ENCODE results near the gene UBE2E2.

- TF ChIP-seq, protein P1, sequence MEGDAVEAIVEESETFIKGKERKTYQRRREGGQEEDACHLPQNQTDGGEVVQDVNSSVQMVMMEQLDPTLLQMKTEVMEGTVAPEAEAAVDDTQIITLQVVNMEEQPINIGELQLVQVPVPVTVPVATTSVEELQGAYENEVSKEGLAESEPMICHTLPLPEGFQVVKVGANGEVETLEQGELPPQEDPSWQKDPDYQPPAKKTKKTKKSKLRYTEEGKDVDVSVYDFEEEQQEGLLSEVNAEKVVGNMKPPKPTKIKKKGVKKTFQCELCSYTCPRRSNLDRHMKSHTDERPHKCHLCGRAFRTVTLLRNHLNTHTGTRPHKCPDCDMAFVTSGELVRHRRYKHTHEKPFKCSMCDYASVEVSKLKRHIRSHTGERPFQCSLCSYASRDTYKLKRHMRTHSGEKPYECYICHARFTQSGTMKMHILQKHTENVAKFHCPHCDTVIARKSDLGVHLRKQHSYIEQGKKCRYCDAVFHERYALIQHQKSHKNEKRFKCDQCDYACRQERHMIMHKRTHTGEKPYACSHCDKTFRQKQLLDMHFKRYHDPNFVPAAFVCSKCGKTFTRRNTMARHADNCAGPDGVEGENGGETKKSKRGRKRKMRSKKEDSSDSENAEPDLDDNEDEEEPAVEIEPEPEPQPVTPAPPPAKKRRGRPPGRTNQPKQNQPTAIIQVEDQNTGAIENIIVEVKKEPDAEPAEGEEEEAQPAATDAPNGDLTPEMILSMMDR (IDR thresholded peaks at IDR 0.05): no peak
- TF ChIP-seq POLR2AphosphoS5 (IDR thresholded peaks at IDR 0.05): no peak
- TF ChIP-seq POLR2A (IDR thresholded peaks at IDR 0.05): no peak
Observed at GRCh38 chr3:23389089-23389488, 186.0 kb downstream of the UBE2E2 start.

Measured in stomach (tissue), 4 donors.